BE2C (cell line): Measurements from ENCODE around the gene TAAR1. TPM values are rescaled to one million over a fixed set of nuclear protein-coding genes. Genes with fewer than 3 reads are reported as not detected.
"Not testable (repeated sequence)": the region's sequence is repeated elsewhere in the genome, so short reads cannot be mapped to it uniquely, and the experiment has no call there.

Source experiments
- DNase-seq: peaks from one replicate; pipeline ENCODE4 v3.0.0-alpha.2; 2020
- H3K27me3 ChIP-seq: fragments of 250-450 bp; sonication (Bioruptor Pico); 2 replicates; pipeline ENCODE4 v1.5.1; 2020; ENCODE audit warnings: mild to moderate bottlenecking
- H3K36me3 ChIP-seq: fragments of 250-450 bp; sonication (Bioruptor Pico); 2 replicates; pipeline ENCODE4 v1.5.1; 2020; ENCODE audit warnings: mild to moderate bottlenecking
- H3K4me1 ChIP-seq: fragments of 250-450 bp; sonication (Bioruptor Pico); 2 replicates; pipeline ENCODE4 v1.5.1; 2020
- H3K4me3 ChIP-seq: 2 replicates; pipeline ENCODE4 v1.5.1; 2011; ENCODE audit warnings: low read depth, low read length
- H3K9me3 ChIP-seq: fragments of 250-450 bp; sonication (Bioruptor Pico); 2 replicates; pipeline ENCODE4 v1.5.1; 2020
- CTCF ChIP-seq: IDR thresholded peaks from 2 replicates; pipeline ENCODE4 v1.5.1; 2012; ENCODE audit warnings: mild to moderate bottlenecking, low read depth, low read length
- polyA plus RNA-seq: library from polyadenylated mRNA; unstranded; fragments of >200 nt; gene quantifications from one replicate; pipeline ENCODE4 v1.2.1, GENCODE V29; 2012; ENCODE audit warnings: low read depth, missing spikeins; ENCODE audit not compliant: insufficient read length, insufficient read depth

TAAR1 gene, protein sequence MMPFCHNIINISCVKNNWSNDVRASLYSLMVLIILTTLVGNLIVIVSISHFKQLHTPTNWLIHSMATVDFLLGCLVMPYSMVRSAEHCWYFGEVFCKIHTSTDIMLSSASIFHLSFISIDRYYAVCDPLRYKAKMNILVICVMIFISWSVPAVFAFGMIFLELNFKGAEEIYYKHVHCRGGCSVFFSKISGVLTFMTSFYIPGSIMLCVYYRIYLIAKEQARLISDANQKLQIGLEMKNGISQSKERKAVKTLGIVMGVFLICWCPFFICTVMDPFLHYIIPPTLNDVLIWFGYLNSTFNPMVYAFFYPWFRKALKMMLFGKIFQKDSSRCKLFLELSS
- not detected for polyA plus RNA-seq

DNA sequence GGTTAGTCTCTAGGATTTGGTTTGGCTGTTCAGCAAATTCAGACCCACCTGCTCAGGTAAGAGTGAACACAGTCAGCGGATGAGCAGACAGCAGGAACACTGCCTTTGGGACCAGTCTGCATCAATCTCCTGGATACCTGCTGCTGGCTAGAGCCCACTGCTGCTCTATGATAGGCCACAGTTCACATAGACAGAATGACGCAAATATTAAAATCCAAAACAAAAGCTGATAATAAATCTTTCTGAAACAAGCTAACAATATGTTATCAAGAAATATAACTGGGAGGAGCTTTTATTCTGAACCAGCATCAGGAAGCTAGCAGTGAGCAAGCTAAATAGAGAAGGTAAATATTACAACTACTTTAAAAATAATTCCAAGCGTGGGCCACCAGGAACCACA lies at the start of gene TAAR1:
Gene TAAR1 (minus strand): TSS at position 101 of the 400 bp plus-strand sequence. CDS start 13,179 bp downstream, outside the sequence.
- DNase-seq = no peak
- Histone ChIP-seq H3K36me3 (no peaks in the 10 kb centered on the region), H3K9me3 (no peaks in the 10 kb centered on the region), H3K4me1 (no peaks in the 10 kb centered on the region), H3K27me3 (peaks cover 15% of the 10 kb centered on the region), H3K4me3 (no peak within 1 kb of the TSS)
- TF ChIP-seq CTCF = no peak

DNA sequence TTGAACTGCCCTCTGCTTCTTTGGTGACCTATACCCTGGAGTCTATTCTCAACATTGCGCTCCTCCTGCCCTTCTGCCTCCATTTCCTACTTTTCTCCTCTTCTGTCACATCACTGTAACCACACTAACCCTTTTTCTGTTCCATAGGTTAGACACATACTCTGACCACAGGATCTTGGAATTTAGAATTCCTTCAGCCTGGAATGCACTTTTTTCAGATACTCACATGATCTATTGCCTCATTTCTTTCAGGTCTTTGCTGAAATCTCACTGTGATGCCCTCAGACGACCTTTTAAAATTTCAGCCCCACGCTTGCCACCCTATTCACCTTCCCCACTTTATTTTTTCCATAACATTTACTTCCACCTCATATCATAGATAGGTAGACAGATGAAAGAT lies 49.8 kb upstream of the TAAR1 start:
- no peak for TF ChIP-seq CTCF
- no peak for DNase-seq
- Histone ChIP-seq H3K36me3 (no peaks in the 10 kb centered on the region), H3K9me3 (no peaks in the 10 kb centered on the region), H3K4me1 (no peaks in the 10 kb centered on the region), H3K4me3 (no peak overlapping the region), H3K27me3 (no peaks in the 10 kb centered on the region; the same call in 1 of the 2 replicates)

- no peak for TF ChIP-seq CTCF
- H3K36me3 ChIP-seq = no peaks in the 10 kb centered on the region
- no peaks in the 10 kb centered on the region for H3K4me1 ChIP-seq
- DNase-seq = no peak
- no peaks in the 10 kb centered on the region for H3K9me3 ChIP-seq
- H3K27me3 ChIP-seq = no peaks in the 10 kb centered on the region
- H3K4me3 ChIP-seq = no peak overlapping the region
These were observed 49.0 kb upstream of the TAAR1 start for GRCh38 chr6:132708002-132708401.

GRCh38 chr6:132706756-132707155 lies 47.8 kb upstream of the TAAR1 start:
- not testable (repeated sequence) for H3K36me3 ChIP-seq, H3K4me3 ChIP-seq, DNase-seq, H3K27me3 ChIP-seq, H3K9me3 ChIP-seq, H3K4me1 ChIP-seq

- TF ChIP-seq CTCF = no peak
- H3K36me3 ChIP-seq = no peaks in the 10 kb centered on the region
- no peaks in the 10 kb centered on the region for H3K4me1 ChIP-seq
- no peaks in the 10 kb centered on the region for H3K27me3 ChIP-seq
- DNase-seq = no peak
- H3K9me3 ChIP-seq = no peaks in the 10 kb centered on the region
- H3K4me3 ChIP-seq = no peak overlapping the region
These were observed 45.0 kb upstream of the TAAR1 start for GRCh38 chr6:132703936-132704335.

- no peaks in the 10 kb centered on the region for H3K9me3 ChIP-seq
- DNase-seq = no peak
- TF ChIP-seq CTCF = no peak
These were observed 39.6 kb upstream of the TAAR1 start for GRCh38 chr6:132698608-132699007.

GRCh38 chr6:132695773-132696172 lies 36.8 kb upstream of the TAAR1 start:
- no peaks in the 10 kb centered on the region for H3K4me1 ChIP-seq
- no peak for TF ChIP-seq CTCF
- H3K4me3 ChIP-seq = no peak overlapping the region
- no peak for DNase-seq
- no peaks in the 10 kb centered on the region for H3K27me3 ChIP-seq
- no peaks in the 10 kb centered on the region for H3K9me3 ChIP-seq
- H3K36me3 ChIP-seq = no peaks in the 10 kb centered on the region

More at GRCh38 chr6:132698608-132699007, 39.6 kb upstream of the TAAR1 start:
- no peak overlapping the region for H3K4me3 ChIP-seq
- no peaks in the 10 kb centered on the region for H3K27me3 ChIP-seq
- H3K36me3 ChIP-seq = no peaks in the 10 kb centered on the region
- no peaks in the 10 kb centered on the region for H3K4me1 ChIP-seq
